HG03039 (cell line): ENCODE results near the gene ABHD12.

Experiments used
- ATAC-seq: cut with Tn5 transposase; IDR thresholded peaks from one replicate; pipeline ENCODE4 v1.9.1; 2021; ENCODE audit warnings: mild to moderate bottlenecking, moderate library complexity; ENCODE audit not compliant: unreplicated experiment

ABHD12 gene

GRCh38 chr20:25308671-25309394, 81.8 kb downstream of the ABHD12 start:
- ATAC-seq = no peak

- no peak for ATAC-seq
These were observed 82.5 kb downstream of the ABHD12 start for GRCh38 chr20:25308083-25308491.

DNA sequence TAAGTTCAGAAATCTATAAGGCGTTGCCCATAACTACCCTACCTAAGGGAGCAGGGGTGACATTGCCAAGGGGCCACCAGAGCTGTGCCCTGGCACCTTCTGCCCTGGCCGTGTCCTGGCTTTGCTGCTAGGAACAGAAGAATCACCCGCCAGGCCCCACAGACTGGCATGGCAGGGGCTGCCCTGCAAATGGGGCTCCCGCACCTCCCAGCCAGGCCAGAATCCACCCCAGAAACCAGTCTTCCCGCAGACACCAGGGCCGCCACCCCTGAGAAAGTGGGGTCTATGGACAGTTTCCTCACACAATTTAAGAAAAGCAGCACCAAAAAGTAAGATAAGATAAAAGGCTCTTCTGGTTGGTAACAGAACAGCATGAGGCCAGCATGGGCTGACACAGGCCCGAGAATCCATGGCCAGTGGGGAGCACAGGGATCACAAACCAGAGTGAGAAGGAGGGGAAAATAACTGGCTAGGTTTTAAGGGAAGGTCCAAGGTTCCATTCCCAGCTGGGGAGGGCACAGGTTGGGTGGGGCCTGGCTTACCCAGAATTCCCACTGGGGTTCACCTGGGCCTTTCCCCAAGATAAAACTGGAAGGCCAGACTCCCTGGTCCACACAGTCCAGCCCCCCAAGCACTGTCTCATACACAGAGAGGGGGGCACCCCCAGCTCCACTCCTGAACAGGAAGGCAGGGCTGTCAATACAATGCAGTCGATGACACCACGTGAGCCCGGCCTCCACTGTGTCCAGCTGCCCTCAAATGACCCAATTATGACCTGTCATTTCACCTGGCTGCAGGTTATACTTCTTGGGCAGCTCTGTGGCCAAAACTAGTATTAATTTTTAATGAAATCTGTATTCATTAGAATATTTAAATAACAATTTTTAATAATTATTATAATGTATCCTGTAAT, 83.4 kb downstream of the ABHD12 start:
- no peak for ATAC-seq

DNA sequence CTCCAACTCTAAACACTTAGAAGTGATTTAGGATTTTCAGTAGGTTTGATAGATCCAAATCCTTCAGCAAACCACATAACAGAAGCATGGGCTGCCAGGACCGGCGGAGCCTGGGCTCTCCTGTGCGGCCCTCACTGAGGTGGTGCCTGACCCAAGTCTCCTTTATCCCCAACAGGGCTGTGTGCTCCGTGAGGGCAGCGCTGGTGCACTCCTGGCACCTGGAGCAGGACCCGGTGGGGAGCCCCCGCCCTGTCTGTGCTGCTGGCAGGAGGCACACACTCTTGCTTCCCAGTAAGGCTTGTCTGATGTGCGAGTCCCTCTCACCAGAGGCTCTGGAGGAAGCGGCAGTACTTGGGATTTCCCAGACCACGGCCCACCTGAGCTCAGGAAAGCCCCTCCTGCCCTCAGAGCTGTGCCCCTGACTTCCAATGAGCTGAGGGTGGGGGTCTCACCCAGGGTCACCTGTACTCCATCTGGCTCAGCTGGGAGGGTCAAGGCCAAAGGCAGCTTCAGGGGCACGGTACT, 86.5 kb downstream of the ABHD12 start:
- ATAC-seq = no peak

DNA sequence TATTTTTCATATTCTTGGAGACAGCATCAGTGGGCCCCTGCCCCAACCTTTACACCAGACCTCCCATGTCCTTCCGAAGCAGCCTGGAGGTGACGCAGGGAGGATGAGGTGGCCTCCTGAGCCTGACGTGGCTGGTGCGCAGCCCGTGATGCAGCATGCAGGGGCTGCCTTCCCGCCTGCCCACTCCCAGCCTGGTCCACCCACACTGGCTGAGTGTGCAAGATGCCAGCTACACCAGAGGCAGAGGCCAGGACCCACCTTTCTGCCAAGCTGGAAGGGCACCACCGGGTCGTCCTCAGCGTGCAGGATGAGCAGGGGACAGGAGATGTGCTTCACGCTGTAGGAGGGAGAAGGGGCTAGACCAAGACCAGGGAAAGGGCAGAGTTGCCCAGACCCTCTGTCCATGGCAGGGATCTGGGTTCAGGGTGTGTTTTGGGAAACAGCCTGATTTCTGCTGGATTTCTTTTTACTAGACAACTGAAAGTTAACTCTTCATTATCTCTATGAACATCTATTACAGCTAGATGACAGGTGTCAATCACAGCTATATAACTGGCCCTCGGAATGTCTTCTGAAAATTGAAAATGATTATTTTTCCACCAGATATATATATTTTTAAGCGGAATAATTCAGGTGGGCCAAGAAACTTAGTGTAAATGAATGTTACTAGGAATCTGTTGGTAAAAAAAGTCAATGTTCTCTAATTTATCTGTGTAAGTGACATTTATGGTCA, 87.2 kb downstream of the ABHD12 start:
- no peak for ATAC-seq

DNA sequence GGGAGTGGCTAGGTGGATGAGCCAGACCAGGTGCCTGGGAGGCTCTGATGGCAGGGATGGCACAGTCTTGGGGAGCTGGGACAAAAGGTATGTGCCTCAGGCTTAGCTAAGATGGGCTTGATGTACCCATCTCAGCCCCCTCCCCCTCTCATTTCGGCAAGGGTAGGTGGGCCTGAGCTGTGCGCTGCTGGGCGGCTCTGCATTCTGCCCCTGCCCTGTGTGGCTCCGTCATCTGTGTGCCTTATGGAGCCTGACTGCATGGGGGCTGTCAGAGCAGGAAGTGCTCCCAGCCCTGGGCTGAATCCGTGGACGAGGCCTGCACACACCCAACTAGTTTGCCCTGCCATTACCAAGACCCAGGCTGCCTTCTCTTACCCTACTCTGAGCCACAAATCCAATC, 88.0 kb downstream of the ABHD12 start:
- ATAC-seq = no peak

- no peak for ATAC-seq
These were observed 89.2 kb downstream of the ABHD12 start for GRCh38 chr20:25301357-25301920.

DNA sequence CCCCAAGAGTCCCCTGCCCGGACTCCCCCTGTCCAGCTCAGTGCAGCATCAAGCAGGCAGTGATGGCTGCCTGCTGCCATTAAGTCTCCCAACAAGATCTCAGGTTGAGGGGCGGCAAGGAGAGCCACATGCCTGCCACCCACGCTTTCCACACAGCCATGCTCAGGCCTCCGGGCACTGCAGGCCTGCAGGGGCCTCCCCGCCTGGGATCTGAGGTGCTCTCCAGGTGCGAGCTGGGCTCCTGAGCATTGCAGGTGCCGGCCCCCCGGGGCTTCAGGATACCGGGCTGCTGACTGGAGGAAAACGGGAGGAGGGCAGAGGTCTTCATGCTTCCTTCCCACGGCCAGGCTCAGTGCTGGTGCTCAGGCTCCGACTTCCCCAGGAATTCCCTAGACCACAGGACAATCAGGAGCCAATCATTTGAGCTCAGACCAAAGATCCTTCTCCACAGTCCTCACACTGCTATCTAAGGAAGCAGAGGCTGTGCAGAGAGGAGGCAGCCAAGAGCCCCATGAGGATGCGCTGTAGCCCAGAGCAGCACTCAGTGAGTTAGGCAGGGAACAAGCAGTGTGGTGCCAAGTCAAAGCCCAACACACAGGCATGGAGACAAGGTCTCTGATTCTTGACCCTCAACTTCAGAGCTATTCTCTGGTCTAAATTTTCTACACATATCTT, 90.0 kb downstream of the ABHD12 start:
- no peak for ATAC-seq

DNA sequence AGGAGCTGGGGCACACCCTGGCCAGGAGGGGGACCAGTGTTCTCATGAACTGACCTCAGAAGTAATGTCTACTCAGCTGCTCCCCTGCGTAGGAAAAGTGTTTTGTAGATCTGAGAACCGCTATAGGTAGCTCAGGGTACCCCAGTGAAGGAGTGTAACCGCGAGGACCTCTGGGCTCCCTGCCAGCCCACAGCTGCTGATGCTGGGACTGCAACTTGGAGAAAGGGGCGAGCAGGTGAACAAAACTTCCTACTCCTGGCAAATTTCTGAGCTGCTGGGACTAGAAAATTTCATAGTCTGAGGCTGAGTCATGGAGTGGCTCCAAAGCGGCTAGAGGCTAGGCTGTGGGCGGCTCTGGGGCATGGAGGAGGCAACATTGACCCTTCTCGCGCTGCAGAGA, 90.8 kb downstream of the ABHD12 start:
- no peak for ATAC-seq

DNA sequence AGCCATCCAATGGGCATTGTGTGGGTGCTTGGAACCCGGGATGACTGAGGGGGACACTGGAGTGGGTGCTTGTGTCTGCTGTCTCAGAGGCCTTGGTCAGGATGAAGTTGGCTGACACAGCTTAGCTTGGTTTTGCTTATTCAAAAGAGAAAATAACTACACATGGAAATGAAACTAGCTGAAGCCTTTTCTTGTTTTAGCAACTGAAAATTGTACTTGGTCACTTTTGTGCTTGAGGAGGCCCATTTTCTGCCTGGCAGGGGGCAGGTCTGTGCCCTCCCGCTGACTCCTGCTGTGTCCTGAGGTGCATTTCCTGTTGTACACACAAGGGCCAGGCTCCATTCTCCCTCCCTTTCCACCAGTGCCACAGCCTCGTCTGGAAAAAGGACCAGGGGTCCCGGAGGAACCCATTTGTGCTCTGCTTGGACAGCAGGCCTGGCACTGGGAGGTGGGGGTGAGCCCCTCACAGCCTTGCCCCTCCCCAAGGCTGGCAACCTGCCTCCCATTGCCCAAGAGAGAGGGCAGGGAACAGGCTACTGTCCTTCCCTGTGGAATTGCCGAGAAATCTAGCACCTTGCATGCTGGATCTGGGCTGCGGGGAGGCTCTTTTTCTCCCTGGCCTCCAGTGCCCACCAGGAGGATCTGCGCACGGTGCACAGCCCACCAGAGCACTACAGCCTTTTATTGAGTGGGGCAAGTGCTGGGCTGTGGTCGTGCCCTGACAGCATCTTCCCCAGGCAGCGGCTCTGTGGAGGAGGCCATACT, 93.3 kb downstream of the ABHD12 start:
- peak; percentile 44 for ATAC-seq

- ATAC-seq = peak; percentile 28
These were observed 94.2 kb downstream of the ABHD12 start for GRCh38 chr20:25296094-25297093.

GRCh38 chr20:25295386-25296093, 95.1 kb downstream of the ABHD12 start:
- no peak for ATAC-seq

DNA sequence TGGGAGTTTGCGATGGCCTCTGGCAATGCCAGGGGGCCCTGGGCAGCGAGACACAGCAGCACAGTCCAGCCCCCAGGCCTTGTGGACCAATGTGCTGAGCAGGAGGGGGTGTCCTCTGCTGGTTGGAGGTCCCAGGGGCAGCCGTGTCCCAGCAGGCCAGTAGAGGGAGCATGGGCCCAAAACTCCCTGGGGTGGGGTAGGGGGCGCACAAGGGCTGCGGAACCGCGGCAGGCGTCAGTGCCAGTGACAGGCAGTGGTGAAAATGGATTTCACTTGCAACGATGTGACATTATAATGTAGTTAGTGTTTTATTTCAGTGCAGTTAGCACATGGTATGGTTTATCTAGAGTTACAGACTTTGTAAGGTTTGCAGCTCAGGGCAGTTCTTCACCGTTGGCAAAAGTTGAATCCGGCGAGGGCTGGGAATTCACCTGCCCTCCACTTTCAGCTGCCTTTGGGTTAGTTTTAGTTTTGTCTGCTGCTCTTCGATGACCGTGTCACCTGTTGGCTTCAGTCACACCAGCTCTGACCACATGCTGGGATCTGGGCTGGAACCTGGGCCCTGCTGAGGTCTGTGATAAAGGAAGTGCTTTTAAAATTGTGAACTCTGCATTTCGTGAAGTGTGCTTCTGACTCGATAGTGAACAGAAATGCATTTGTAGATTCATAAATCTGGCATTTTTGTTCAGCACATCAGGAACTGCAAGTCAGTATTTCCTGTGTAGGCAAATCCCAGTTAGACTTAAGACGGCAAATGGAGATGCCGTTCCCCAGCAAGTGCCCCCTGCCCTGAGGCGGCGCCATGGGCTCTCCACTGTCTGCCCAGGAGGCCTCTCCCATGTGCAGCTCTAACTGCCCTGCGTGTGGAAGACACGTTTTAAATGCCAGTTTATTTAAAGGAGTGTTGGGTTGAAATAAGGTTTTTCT, 95.9 kb downstream of the ABHD12 start:
- no peak for ATAC-seq

GRCh38 chr20:25293910-25294458, 96.7 kb downstream of the ABHD12 start:
- ATAC-seq = no peak

- no peak for ATAC-seq
These were observed 97.1 kb downstream of the ABHD12 start for GRCh38 chr20:25293507-25293906.

- no peak for ATAC-seq
These were observed 98.3 kb downstream of the ABHD12 start for GRCh38 chr20:25292176-25292891.
